ENCODE data around the gene NRL.
A peak's percentile ranks its signal among the peaks of the same experiment; 100 is the strongest.

NRL gene

GRCh38 chr14:24058260-24058950, 56.3 kb downstream of the NRL start:
- Histone ChIP-seq H4K20me1 (ENCODE audit: insufficient read depth) (no peaks in the 10 kb centered on the region), H2AFZ (ENCODE audit: low read depth) (no peak overlapping the region), H3K4me2 (no peak overlapping the region), H3K9ac (no peak overlapping the region), H3K36me3 (ENCODE audit: insufficient read depth) (no peaks in the 10 kb centered on the region), H3K4me1 (ENCODE audit: low read depth, poor library complexity, severe bottlenecking) (no peaks in the 10 kb centered on the region), H3K79me2 (ENCODE audit: insufficient read depth, low read depth) (no peaks in the 10 kb centered on the region), H3K27me3 (ENCODE audit: insufficient read depth, low read depth) (peaks cover 15% of the 10 kb centered on the region; the same call in 1 of the 2 replicates), H3K27ac (no peak overlapping the region), H3K4me3 (IDR thresholded peaks at IDR 0.05; ENCODE audit: insufficient read depth, low read depth, low read length) (no peak overlapping the region)
- TF ChIP-seq, protein P1, sequence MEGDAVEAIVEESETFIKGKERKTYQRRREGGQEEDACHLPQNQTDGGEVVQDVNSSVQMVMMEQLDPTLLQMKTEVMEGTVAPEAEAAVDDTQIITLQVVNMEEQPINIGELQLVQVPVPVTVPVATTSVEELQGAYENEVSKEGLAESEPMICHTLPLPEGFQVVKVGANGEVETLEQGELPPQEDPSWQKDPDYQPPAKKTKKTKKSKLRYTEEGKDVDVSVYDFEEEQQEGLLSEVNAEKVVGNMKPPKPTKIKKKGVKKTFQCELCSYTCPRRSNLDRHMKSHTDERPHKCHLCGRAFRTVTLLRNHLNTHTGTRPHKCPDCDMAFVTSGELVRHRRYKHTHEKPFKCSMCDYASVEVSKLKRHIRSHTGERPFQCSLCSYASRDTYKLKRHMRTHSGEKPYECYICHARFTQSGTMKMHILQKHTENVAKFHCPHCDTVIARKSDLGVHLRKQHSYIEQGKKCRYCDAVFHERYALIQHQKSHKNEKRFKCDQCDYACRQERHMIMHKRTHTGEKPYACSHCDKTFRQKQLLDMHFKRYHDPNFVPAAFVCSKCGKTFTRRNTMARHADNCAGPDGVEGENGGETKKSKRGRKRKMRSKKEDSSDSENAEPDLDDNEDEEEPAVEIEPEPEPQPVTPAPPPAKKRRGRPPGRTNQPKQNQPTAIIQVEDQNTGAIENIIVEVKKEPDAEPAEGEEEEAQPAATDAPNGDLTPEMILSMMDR (conservative IDR thresholded peaks at IDR 0.05; ENCODE audit: low read depth, low read length), result peak; percentile 73

DNA sequence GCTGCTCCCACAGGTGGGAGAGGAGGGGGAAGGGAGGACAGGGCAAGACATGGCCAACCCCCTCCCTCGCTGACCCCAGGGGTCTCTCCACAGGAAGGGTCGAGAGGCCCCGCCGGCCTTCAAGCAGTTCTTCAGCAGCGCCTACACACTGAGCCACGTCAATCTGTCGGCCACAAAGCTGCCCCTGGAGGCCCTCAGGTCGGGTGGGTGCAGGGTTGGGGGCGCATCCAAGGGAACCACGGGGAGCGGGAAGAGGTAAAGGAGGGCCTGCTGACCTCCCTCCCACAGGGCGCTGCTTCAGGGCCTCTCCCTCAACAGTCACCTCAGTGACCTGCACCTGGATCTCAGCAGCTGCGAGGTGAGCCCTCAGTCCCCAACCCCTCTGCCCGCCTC, 56.9 kb downstream of the NRL start:
- no peak overlapping the region for H3K9ac ChIP-seq
- no peaks in the 10 kb centered on the region for H4K20me1 ChIP-seq (ENCODE audit: insufficient read depth)
- H3K27ac ChIP-seq, result no peak overlapping the region
- H3K36me3 ChIP-seq (ENCODE audit: insufficient read depth), result no peaks in the 10 kb centered on the region
- TF ChIP-seq, protein P1 (conservative IDR thresholded peaks at IDR 0.05; ENCODE audit: low read depth, low read length), result no peak
- no peaks in the 10 kb centered on the region for H3K79me2 ChIP-seq (ENCODE audit: insufficient read depth, low read depth)
- no peak overlapping the region for H2AFZ ChIP-seq (ENCODE audit: low read depth)
- H3K27me3 ChIP-seq (ENCODE audit: insufficient read depth, low read depth), result peaks cover 16% of the 10 kb centered on the region; the same call in 1 of the 2 replicates
- no peaks in the 10 kb centered on the region for H3K4me1 ChIP-seq (ENCODE audit: low read depth, poor library complexity, severe bottlenecking)
- no peak overlapping the region for H3K4me2 ChIP-seq
- H3K4me3 ChIP-seq (IDR thresholded peaks at IDR 0.05; ENCODE audit: insufficient read depth, low read depth, low read length), result no peak overlapping the region

GRCh38 chr14:24057271-24057670, 57.5 kb downstream of the NRL start:
- Histone ChIP-seq H3K4me3 (IDR thresholded peaks at IDR 0.05; ENCODE audit: insufficient read depth, low read depth, low read length) (no peak overlapping the region), H4K20me1 (ENCODE audit: insufficient read depth) (no peaks in the 10 kb centered on the region), H3K27me3 (ENCODE audit: insufficient read depth, low read depth) (peaks cover 16% of the 10 kb centered on the region; the same call in 1 of the 2 replicates), H2AFZ (ENCODE audit: low read depth) (no peak overlapping the region), H3K4me2 (no peak overlapping the region), H3K79me2 (ENCODE audit: insufficient read depth, low read depth) (no peaks in the 10 kb centered on the region), H3K4me1 (ENCODE audit: low read depth, poor library complexity, severe bottlenecking) (no peaks in the 10 kb centered on the region), H3K27ac (no peak overlapping the region), H3K36me3 (ENCODE audit: insufficient read depth) (no peaks in the 10 kb centered on the region), H3K9ac (no peak overlapping the region)
- TF ChIP-seq, protein P1 (conservative IDR thresholded peaks at IDR 0.05; ENCODE audit: low read depth, low read length), result no peak

- Histone ChIP-seq H3K27ac (no peak overlapping the region), H3K4me1 (ENCODE audit: low read depth, poor library complexity, severe bottlenecking) (no peaks in the 10 kb centered on the region), H3K36me3 (ENCODE audit: insufficient read depth) (no peaks in the 10 kb centered on the region), H2AFZ (ENCODE audit: low read depth) (no peak overlapping the region), H3K79me2 (ENCODE audit: insufficient read depth, low read depth) (no peaks in the 10 kb centered on the region), H3K4me2 (no peak overlapping the region), H4K20me1 (ENCODE audit: insufficient read depth) (no peaks in the 10 kb centered on the region), H3K4me3 (IDR thresholded peaks at IDR 0.05; ENCODE audit: insufficient read depth, low read depth, low read length) (no peak overlapping the region), H3K9ac (no peak overlapping the region), H3K27me3 (ENCODE audit: insufficient read depth, low read depth) (peaks cover 16% of the 10 kb centered on the region; the same call in 1 of the 2 replicates)
- TF ChIP-seq, protein P1 (conservative IDR thresholded peaks at IDR 0.05; ENCODE audit: low read depth, low read length), result no peak
Measured at GRCh38 chr14:24056800-24057184, 58.0 kb downstream of the NRL start.

All from KMS-11 (cell line).